A673 (cell line): ENCODE results near the gene MTMR12. TPM values are rescaled to one million over a fixed set of nuclear protein-coding genes. Genes with fewer than 3 reads are reported as not detected.

ENCODE experiments used
- BruUV-seq: library from RNA; stranded (reverse); fragments of 400-500 nt; replicated peaks from 2 replicates; lab custom pipeline; 2021; lab: Mats Ljungman, UMichigan
- CTCF ChIA-PET: fragments of 300-600 bp; sonication (Branson Sonifier 250); formaldehyde crosslinking; loops from one replicate; lab custom pipeline; 2022; ENCODE audit warnings: antibody characterized with exemption; lab: Charles Lee
- POLR2A ChIA-PET: fragments of 300-600 bp; sonication (Branson Sonifier 250); formaldehyde crosslinking; loops from one replicate; lab custom pipeline; 2022; ENCODE audit warnings: antibody characterized with exemption; ENCODE audit not compliant: low non-redundant PET; lab: Charles Lee
- DNase-seq: peaks from one replicate; pipeline ENCODE4 v3.0.0-alpha.2; 2015; ENCODE audit warnings: low spot score
- H3K27ac ChIP-seq: fragments of 200-600 bp; sonication (generic); 2 replicates; pipeline ENCODE4 v1.5.1; 2016; ENCODE audit warnings: mixed run types, low read depth, mild to moderate bottlenecking, mixed read lengths, antibody characterized with exemption, low read length; ENCODE audit not compliant: poor library complexity, severe bottlenecking
- H3K27me3 ChIP-seq: fragments of 200-600 bp; sonication (generic); replicated peaks from 2 replicates; pipeline ENCODE4 v1.6.1; 2017; ENCODE audit warnings: mixed run types, low read depth, mild to moderate bottlenecking, mixed read lengths, antibody characterized with exemption, low read length; ENCODE audit not compliant: insufficient read depth, poor library complexity
- H3K36me3 ChIP-seq: fragments of 200-600 bp; sonication (generic); 2 replicates; pipeline ENCODE4 v1.6.1; 2016; ENCODE audit warnings: mixed run types, mild to moderate bottlenecking, mixed read lengths, antibody characterized with exemption, low read length; ENCODE audit not compliant: insufficient read depth, poor library complexity, severe bottlenecking
- H3K4me1 ChIP-seq: fragments of 200-600 bp; sonication (generic); 2 replicates; pipeline ENCODE4 v1.6.1; 2017; ENCODE audit warnings: mixed run types, mild to moderate bottlenecking, mixed read lengths, antibody characterized with exemption, low read length; ENCODE audit not compliant: insufficient read depth, poor library complexity, severe bottlenecking
- H3K4me3 ChIP-seq: fragments of 200-600 bp; sonication (generic); 2 replicates; pipeline ENCODE4 v1.5.1; 2016; ENCODE audit warnings: low read depth, mixed run types, mild to moderate bottlenecking, mixed read lengths, low read length; ENCODE audit not compliant: poor library complexity, severe bottlenecking
- H3K9me3 ChIP-seq: fragments of 200-600 bp; sonication (generic); 2 replicates; pipeline ENCODE4 v1.6.1; 2016; ENCODE audit warnings: mixed run types, low read depth, mild to moderate bottlenecking, mixed read lengths, antibody characterized with exemption, low read length; ENCODE audit not compliant: poor library complexity, severe bottlenecking
- EZH2 ChIP-seq: fragments of 200-600 bp; sonication (generic); IDR thresholded peaks from 2 replicates; pipeline ENCODE4 v1.6.1; 2017; ENCODE audit warnings: borderline replicate concordance, low read depth, mild to moderate bottlenecking, mixed read lengths, antibody characterized with exemption, low read length; ENCODE audit not compliant: poor library complexity, severe bottlenecking
- intact Hi-C: fragments of 100-400 bp; cut with micrococcal nuclease; formaldehyde crosslinking; loops from one replicate; pipeline ENCODE4 v1.10.0; 2022; ENCODE audit not compliant: unreplicated experiment
- total RNA-seq: library from RNA; stranded (reverse); gene quantifications from 2 replicates; pipeline ENCODE4 v1.2.3, GENCODE V29; 2021
- TF ChIP-seq, protein P1 (sequence below): fragments of 300-800, 200-600 bp; sonication (generic); conservative IDR thresholded peaks from 2 replicates; pipeline ENCODE4 v1.5.1; 2017; ENCODE audit warnings: low read depth, mild to moderate bottlenecking, antibody characterized with exemption, low read length, moderate library complexity, mixed read lengths

The MTMR12 gene
- total RNA-seq, 1 experiment from 2014 or later: 35.8 TPM

DNA sequence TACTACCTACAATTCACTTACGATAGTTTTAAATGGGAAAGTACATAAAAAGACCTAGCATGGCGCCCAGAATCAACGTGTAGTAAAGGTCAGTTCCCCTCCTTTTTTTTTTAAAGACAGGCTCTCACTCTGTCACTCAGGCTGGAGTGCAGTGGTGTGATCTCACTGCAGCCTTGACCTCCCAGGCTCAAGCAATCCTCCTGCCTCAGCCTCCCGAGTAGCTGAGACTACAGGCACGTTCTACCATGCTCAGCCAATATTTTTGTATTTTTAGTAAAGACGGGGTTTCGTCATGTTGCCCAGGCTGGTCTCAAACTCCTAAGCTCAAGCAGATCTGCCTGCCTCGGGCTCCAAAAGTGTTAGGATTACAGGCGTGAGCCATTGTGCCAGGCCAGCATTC, 40.7 kb upstream of the MTMR12 start:
- intact Hi-C loops: no loop called here
- H3K4me1 ChIP-seq: no peaks in the 10 kb centered on the region
- no peak for TF ChIP-seq EZH2
- TF ChIP-seq, protein P1, sequence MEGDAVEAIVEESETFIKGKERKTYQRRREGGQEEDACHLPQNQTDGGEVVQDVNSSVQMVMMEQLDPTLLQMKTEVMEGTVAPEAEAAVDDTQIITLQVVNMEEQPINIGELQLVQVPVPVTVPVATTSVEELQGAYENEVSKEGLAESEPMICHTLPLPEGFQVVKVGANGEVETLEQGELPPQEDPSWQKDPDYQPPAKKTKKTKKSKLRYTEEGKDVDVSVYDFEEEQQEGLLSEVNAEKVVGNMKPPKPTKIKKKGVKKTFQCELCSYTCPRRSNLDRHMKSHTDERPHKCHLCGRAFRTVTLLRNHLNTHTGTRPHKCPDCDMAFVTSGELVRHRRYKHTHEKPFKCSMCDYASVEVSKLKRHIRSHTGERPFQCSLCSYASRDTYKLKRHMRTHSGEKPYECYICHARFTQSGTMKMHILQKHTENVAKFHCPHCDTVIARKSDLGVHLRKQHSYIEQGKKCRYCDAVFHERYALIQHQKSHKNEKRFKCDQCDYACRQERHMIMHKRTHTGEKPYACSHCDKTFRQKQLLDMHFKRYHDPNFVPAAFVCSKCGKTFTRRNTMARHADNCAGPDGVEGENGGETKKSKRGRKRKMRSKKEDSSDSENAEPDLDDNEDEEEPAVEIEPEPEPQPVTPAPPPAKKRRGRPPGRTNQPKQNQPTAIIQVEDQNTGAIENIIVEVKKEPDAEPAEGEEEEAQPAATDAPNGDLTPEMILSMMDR: no peak
- H3K36me3 ChIP-seq: peaks cover 21% of the 10 kb centered on the region
- BruUV-seq: no TSS peak
- DNase-seq: no peak
- H3K9me3 ChIP-seq: no peaks in the 10 kb centered on the region
- no peak overlapping the region for H3K27ac ChIP-seq
- POLR2A ChIA-PET: no interaction called here
- H3K4me3 ChIP-seq: no peak overlapping the region
- CTCF ChIA-PET: no interaction called here
- H3K27me3 ChIP-seq: no peaks in the 10 kb centered on the region

DNA sequence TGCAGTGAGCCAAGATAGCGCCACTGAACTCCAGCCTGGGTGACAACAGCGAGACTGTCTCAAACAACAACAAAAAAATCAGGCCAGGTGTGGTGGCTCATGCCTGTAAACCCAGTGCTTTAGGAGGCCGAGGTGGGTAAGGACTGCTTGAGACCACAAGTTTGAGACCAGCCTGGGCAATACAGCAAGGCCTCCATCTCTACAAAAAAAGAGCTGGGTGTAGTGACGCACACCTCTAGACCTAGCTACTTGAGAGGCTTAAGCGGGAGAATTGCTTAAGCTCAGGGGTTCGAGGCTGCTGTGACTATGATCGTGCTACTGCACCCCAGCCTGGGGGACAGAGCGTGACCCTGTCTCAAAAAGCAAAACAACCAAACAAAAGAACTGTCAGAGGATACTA, 39.9 kb upstream of the MTMR12 start:
- BruUV-seq: no TSS peak

DNA sequence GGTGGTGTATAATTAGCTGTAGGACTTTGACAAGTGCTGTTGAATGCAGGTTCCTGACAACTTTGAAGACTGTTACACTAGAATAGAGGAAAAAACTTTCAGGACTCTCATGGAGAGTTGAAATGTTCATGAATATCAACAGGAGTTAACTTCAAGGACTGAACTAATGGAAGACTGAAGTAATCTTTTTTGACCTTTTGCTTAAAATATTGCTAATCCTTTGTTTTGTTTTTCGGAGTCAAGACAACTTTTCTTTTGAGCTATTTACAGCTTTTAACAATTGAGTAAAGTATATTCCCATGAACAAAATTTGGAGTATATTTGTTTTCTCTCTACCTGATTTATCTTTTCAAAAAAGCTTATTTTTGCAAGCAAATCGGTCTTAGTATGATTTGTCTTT, 34.1 kb upstream of the MTMR12 start:
- no TSS peak for BruUV-seq
- intact Hi-C loops: no loop called here
- H3K27me3 ChIP-seq: no peaks in the 10 kb centered on the region
- H3K4me3 ChIP-seq: no peak overlapping the region
- H3K4me1 ChIP-seq: no peaks in the 10 kb centered on the region
- no peaks in the 10 kb centered on the region for H3K36me3 ChIP-seq
- CTCF ChIA-PET: no interaction called here
- POLR2A ChIA-PET: interaction anchor here (0.6 kb wide), 1 partner anchor 32 kb away, joined by 3 read pairs; no protein-coding TSS in a partner anchor
- no peak overlapping the region for H3K27ac ChIP-seq
- H3K9me3 ChIP-seq: no peaks in the 10 kb centered on the region
- DNase-seq: no peak
- TF ChIP-seq, protein P1: no peak
- TF ChIP-seq EZH2: no peak

More for the DNA sequence above, 39.9 kb upstream of the MTMR12 start:
- H3K27me3 ChIP-seq: no peaks in the 10 kb centered on the region
- no peak for TF ChIP-seq EZH2
- TF ChIP-seq, protein P1: no peak
- no peak overlapping the region for H3K27ac ChIP-seq
- CTCF ChIA-PET: no interaction called here
- intact Hi-C loops: no loop called here
- DNase-seq: no peak
- no peak overlapping the region for H3K4me3 ChIP-seq
- H3K9me3 ChIP-seq: no peaks in the 10 kb centered on the region
- peaks cover 17% of the 10 kb centered on the region for H3K36me3 ChIP-seq
- H3K4me1 ChIP-seq: no peaks in the 10 kb centered on the region
- POLR2A ChIA-PET: no interaction called here
